ENCODE measurements around the gene IL17RC.
"Not testable (repeated sequence)": the region's sequence is repeated elsewhere in the genome, so short reads cannot be mapped to it uniquely, and the experiment has no call there.

Gene IL17RC

DNA sequence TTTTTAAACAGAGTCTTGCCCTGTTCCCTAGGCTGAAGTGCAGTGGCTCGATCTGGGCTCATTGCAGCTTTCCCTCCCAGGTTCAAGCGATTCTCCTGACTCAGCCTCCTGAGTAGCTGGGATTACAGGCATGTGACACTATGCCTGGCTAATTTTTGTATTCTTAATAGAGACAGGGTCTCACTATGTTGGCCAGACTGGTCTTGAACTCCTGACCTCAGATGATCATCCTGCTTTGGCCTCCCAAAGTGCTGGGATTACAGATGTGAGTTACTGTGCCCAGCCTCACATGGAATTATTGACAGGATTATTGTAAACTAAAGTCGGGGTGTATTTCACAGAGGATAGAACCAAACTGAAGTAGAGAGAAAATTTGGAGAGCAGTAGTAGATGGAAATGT lies 21.2 kb upstream of the IL17RC start:
- not testable (repeated sequence) for DNase-seq

- DNase-seq, result not testable (repeated sequence)
Measured at GRCh38 chr3:9896755-9897407, 20.0 kb upstream of the IL17RC start.

- DNase-seq, result no peak
Measured at GRCh38 chr3:9897408-9898372, 19.2 kb upstream of the IL17RC start.

DNA sequence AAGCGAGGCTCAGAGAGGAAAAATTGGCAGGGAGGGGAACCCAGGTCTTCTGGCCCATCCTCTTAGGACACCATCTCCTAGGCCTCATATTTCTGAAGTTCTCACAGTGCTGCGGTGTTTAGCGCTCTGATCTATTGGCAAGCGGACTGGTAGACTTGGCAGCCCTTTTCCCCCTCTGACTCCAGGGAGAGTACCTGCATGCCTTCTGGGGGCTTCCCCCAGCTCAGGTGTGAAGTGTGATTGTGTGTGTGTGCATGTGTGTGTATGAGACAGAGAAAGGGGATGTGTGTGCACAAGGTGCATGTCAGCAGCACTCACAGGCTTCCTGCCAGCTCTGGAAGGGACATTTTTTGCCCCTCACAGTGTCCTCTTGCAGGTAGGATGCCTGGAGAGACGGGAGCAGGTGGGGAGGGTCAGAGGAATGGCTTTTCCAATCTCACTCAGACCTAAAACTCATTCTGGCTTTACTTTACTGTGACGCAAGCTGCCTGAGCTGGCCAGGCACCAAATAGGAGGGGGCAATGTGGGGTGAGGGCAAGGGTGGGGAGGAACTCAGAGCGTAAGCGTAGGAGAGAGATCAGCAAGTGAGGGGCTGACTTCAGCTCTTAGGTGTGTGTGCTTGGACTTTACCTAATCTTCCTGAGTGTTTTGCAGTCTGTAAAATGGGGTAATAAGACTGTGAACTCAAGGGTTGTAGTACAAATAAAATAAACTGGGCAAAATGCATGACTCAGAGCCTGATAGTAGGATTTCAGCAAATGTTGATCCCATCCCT lies 18.2 kb upstream of the IL17RC start:
- no peak for DNase-seq

- DNase-seq, result no peak
Measured at GRCh38 chr3:9899289-9899791, 17.6 kb upstream of the IL17RC start.

GRCh38 chr3:9900965-9901415 lies 15.9 kb upstream of the IL17RC start:
- not testable (repeated sequence) for DNase-seq

GRCh38 chr3:9901967-9902366 lies 14.9 kb upstream of the IL17RC start:
- DNase-seq, result no peak

DNA sequence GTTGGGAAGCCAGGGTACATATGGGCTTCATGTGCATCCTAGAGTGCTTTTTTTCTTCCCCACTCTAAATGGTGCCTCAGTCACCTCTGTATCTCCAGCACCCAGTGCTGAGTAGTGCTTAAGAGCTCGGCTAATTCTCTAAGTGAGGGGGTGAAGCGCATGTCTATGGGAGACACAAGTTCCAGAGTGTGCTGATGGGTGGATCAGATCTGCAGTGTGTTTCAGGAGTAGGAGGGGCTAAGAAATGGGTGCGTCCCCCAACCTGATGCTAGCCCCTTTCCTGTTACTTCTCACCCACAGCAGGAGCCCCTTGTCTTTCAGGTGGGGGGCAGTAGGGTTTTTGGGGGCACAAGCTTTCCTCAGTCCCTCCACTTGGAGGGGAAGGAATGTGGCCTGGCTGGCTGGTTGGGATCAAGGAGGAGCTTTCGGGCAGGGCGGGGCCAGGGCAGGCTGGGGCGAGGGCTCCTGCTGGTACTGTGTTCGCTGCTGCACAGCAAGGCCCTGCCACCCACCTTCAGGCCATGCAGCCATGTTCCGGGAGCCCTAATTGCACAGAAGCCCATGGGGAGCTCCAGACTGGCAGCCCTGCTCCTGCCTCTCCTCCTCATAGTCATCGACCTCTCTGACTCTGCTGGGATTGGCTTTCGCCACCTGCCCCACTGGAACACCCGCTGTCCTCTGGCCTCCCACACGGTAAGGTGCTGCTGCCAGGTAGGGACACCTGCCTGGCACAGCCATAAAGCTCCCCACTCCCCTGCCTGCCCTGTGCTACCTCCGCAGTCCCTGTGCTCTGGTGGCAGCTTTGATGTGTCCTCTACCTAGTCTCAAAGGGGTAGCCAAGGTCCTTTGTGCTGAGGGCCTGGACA lies 14.3 kb upstream of the IL17RC start, which contains the start of gene IL17RE:
IL17RE (plus strand) TSS at position 477 of the 866 bp plus-strand sequence; CDS start at position 562, 85 bp downstream.
- DNase-seq, result no peak

- DNase-seq, result no peak
Measured at GRCh38 chr3:9903238-9903624, 13.7 kb upstream of the IL17RC start.

DNA sequence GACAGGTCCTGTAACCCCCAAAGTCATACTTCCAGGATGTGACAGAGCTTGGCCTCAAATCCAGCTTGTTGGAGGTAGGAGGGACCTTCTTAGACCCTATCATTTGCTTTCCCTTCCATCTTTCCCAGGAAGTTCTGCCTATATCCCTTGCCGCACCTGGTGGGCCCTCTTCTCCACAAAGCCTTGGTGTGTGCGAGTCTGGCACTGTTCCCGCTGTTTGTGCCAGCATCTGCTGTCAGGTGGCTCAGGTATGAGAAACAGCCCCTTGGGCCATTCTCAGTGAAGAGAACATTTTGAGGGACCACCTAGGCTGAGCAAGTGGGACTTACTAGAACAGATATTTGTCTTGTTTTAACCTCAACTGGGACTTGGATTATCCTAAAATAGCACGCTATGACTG lies 13.0 kb upstream of the IL17RC start:
- no peak for DNase-seq

GRCh38 chr3:9906480-9906879 lies 10.4 kb upstream of the IL17RC start:
- DNase-seq, result no peak

- no peak for DNase-seq
Measured at GRCh38 chr3:9908286-9908685, 8.6 kb upstream of the IL17RC start.

GRCh38 chr3:9909221-9910013 lies 7.5 kb upstream of the IL17RC start:
- no peak for DNase-seq

GRCh38 chr3:9911863-9912262 lies 5.0 kb upstream of the IL17RC start:
- no peak for DNase-seq

- DNase-seq, result no peak
Measured at GRCh38 chr3:9912294-9912935, 4.5 kb upstream of the IL17RC start.

GRCh38 chr3:9913601-9914000 lies 3.3 kb upstream of the IL17RC start:
- DNase-seq, result no peak

DNA sequence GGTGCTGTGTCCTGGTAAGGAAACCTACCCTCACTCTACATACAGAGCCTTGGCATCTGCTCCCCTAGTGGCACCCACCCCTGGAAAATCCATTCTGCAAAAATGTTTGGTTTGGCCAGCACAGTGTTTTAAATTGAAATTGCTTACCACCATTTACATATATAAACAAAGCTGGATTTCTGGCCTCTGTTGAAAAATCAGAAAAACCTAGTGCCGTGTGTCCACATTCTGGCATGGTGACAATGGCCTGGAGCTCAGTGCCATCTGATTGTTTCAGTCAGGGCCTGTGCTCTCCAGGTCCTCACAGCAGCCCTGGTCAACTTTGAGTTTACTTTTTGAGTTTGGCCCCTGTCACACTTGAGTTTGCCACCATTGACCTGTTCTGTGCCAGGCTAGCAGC lies 2.9 kb upstream of the IL17RC start:
- no peak for DNase-seq

- no peak for DNase-seq
Measured at GRCh38 chr3:9914559-9915253, 2.2 kb upstream of the IL17RC start.

DNA sequence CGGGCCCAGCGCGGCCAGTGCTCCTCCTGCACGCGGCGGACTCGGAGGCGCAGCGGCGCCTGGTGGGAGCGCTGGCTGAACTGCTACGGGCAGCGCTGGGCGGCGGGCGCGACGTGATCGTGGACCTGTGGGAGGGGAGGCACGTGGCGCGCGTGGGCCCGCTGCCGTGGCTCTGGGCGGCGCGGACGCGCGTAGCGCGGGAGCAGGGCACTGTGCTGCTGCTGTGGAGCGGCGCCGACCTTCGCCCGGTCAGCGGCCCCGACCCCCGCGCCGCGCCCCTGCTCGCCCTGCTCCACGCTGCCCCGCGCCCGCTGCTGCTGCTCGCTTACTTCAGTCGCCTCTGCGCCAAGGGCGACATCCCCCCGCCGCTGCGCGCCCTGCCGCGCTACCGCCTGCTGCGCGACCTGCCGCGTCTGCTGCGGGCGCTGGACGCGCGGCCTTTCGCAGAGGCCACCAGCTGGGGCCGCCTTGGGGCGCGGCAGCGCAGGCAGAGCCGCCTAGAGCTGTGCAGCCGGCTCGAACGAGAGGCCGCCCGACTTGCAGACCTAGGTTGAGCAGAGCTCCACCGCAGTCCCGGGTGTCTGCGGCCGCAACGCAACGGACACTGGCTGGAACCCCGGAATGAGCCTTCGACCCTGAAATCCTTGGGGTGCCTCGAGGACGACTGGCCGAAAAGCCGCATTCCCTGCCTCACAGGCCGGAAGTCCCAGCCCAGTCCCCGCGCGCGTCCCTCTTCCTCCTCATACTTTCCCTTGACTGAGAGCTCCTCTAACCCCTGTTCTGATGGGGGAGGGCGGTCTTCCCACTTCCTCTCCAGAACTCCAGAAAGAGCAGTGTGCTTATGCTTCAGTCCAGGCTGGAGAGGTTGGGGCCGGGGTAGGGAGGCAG lies 1.4 kb upstream of the IL17RC start:
- DNase-seq, result peak; percentile 39

Measured in activated naive CD4-positive, alpha-beta T cell treated with anti-CD3 and anti-CD28 coated beads, Interleukin-2, amount 50 U/mL, for 16 hours (primary cell).